Measurements from ENCODE around the gene MYH11.
"Not testable (repeated sequence)": the region's sequence is repeated elsewhere in the genome, so short reads cannot be mapped to it uniquely, and the experiment has no call there.

The MYH11 gene

GRCh38 chr16:15811481-15812400 is 45.1 kb downstream of the MYH11 start:
- DNase-seq (ENCODE audit: insufficient read length, low spot score) (no peak), FAIRE-seq (no peak)

DNA sequence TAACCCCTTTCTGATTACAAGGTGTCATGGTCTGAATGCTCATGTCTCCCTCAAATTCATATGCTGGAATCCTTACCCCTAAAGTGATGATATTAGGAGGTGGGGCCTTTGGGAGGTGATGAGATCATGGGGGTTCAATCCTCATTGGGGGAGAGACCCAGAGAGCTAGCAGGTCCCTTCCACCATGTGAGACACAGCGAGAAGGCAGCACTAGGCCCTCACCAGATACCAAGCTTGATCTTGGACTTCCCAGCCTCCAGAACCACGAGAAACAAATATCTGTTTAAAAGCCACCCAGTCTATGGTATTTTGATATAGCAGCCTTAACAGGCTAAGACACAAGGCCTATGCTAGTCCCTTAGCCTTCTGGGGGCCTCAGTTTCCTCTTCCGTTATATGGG is 45.9 kb downstream of the MYH11 start:
- DNase-seq (ENCODE audit: insufficient read length, low spot score) (no peak), FAIRE-seq (no peak)

- no peak for FAIRE-seq
Observed at GRCh38 chr16:15810411-15810810, 46.4 kb downstream of the MYH11 start.

GRCh38 chr16:15809297-15809696 is 47.5 kb downstream of the MYH11 start:
- FAIRE-seq, result not testable (repeated sequence)

More at GRCh38 chr16:15810411-15810810, 46.4 kb downstream of the MYH11 start:
- no peak for DNase-seq (ENCODE audit: insufficient read length, low spot score)

DNA sequence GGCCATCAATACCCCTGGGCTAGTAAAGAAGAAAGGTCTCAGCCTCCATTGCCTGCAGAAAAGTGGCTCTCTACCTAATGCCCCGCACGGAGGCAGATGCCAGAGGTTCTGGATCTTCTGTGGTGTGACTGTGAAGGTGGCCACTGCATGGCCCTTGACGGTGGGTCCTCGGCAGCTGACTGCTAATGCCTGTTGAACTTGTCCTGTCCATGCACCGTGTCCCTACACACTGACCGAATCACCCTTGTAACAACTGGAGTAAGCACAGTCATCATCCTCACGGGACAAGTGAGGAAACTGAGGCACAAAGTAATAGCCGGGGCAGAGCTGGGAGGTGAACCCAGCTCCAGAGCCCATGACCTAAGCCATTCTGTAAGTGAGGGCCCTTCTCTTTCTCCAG is 48.8 kb downstream of the MYH11 start:
- DNase-seq (ENCODE audit: insufficient read length, low spot score) (no peak), FAIRE-seq (no peak)

More at GRCh38 chr16:15809297-15809696, 47.5 kb downstream of the MYH11 start:
- DNase-seq (ENCODE audit: insufficient read length, low spot score), result not testable (repeated sequence)

DNA sequence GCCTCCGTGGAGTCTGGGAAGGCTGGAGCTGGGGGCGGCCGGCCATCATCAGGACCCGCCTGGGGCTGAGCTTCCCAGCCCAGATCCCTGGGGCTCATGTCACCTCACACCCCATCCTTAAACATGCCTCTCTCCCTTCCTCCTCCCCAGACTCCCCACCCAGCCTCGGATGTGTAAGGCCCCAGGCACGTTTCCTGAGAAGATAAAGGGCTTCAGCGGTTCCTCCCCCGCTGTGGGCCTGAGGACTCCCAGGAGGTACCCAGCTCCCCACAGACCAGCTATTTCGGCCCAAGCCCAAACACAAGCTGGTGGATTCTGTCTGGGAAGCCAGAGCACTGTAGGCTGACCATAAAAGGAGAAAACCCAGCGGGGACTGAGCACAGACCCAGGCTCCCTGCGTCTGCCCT is 49.2 kb downstream of the MYH11 start:
- FAIRE-seq, result no peak
- no peak for DNase-seq (ENCODE audit: insufficient read length, low spot score)

DNA sequence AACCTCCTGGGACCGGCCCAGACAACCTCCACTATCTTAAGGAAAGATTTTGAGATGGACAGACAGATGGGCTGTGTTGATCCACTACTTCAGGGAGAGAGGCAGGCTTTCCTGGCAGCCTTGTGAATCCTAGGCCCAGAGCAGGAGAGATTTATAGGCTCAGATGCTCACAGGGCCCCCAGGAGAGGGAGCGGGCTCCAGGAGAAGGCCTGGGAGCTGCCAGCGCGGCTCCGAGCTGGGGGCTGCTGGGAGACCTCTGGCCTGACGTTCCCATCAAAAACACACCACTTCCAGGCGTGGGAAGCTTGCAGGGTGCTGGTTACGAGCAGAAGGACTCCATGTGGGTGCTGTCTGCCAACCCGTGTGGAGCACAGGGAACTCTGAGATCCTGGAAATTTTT is 53.2 kb downstream of the MYH11 start:
- DNase-seq (ENCODE audit: insufficient read length, low spot score) (no peak), FAIRE-seq (no peak)

DNA sequence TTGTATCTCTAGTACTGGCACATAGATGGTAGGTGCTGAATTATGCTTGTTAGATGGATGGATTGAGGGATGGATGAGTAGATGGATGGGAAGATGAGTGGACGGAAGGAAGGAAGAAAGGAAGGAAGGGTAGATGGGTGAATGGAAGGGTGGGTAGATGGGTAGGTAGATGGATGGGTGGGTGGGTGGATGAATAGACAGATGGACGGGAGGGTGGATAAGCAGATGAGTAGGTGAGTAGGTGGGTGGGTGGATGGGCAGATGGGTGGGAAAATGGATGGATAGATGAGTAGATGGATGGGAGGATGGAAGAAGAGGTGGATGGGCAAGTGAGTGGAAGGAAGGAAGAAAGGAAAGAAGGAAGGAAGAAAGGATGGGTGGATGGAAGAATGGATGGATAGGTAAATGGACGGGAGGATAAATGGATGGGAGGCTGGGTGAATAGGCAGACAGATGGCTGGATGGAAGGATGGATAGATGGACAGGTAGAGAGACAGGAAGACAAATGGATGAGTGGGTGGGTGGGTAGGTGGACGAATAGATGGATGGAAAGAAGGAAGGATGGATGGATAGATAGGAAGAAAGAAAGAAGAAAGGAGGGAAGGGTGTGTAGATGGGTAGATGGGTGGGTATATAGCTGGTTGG is 56.9 kb downstream of the MYH11 start:
- DNase-seq (ENCODE audit: insufficient read length, low spot score) (no peak), FAIRE-seq (no peak)

GRCh38 chr16:15798671-15799070 is 58.2 kb downstream of the MYH11 start:
- no peak for FAIRE-seq
- DNase-seq (ENCODE audit: insufficient read length, low spot score), result no peak

DNA sequence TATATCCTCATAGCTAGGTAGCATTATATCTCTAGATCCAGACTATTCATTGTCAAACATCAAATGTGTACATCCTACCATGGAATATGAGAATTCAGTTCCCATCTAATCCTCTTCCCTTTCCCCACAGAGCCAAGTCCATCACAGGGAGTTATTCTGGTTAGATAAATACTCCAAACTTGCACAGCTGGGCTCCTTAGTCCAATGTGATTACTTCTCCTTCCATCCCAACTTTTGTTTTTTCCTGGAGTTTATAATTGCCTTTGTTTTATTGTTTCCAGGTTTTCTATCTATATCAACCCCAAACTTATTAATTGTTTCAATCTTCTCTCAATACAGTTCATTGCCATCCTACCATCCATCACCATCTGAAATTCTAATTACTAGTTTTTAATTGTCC is 59.9 kb downstream of the MYH11 start:
- DNase-seq (ENCODE audit: insufficient read length, low spot score) (no peak), FAIRE-seq (no peak)

- no peak for FAIRE-seq
- DNase-seq (ENCODE audit: insufficient read length, low spot score), result no peak
Observed at GRCh38 chr16:15795615-15796014, 61.2 kb downstream of the MYH11 start.

DNA sequence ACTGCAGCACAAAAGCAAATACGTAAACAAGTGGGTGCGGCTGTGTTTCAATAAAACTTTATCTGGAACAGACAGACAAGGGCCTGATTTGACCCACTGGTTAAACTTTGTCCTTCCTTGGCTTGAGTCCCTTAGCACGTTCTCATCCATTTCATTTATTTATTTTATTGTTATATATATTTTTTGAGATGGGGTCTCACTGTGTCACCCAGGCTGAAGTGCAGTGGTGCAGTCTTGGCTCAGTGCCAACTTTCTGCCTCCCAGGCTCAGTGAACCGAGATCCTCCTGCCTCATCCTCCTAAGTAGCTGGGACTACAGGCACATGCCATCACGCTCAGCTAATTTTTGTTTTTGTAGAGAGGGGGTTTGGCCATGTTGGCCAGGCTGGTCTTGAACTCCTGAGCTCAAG is 64.3 kb downstream of the MYH11 start:
- no peak for DNase-seq (ENCODE audit: insufficient read length, low spot score)
- FAIRE-seq, result no peak

DNA sequence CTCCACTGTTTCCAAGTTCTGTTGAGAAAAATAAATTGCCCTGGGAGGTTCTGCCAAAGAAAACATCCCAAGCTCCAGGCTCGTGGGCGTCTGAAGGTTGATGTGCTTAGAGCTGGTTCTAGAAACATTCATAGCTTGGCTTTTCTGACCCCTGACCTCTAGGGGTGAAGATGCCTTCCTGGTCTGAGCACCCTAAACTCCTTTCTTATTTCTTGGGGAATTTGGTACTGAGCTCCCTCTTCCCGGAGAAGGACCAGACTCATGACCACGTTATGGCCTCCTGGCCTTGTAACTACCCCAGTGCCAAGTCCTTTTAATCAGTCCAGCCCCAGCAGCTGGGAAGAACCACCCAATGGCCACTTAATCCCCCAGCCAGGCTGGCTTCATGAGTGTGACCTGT is 66.4 kb downstream of the MYH11 start:
- FAIRE-seq (no peak), DNase-seq (ENCODE audit: insufficient read length, low spot score) (no peak)

DNA sequence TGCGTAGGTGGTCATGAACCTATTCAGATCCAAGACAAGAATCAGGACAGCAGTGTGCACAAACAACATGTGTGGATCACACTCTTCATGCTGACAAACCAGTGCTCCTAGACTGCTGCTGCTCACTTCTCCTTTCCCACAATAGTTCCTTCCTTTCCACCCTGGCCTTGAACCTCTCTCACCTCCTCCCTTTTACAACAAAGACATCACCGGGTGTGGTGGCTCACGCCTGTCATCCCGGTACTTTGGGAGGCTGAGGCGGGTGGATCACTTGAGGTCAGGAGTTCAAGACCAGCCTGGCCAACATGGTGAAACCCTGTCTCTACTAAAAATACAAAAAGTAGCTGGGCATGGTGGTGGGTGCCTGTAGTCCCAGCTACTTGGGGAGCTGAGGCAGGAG is 67.0 kb downstream of the MYH11 start:
- FAIRE-seq; DNase-seq (ENCODE audit: insufficient read length, low spot score): not testable (repeated sequence)

GRCh38 chr16:15788846-15789239 is 68.0 kb downstream of the MYH11 start:
- DNase-seq (ENCODE audit: insufficient read length, low spot score) (no peak), FAIRE-seq (no peak)

GRCh38 chr16:15786501-15786900 is 70.3 kb downstream of the MYH11 start:
- no peak for DNase-seq (ENCODE audit: insufficient read length, low spot score)
- FAIRE-seq, result no peak

- DNase-seq (ENCODE audit: insufficient read length, low spot score), result no peak
Observed at GRCh38 chr16:15785386-15786059, 71.3 kb downstream of the MYH11 start.

GRCh38 chr16:15783985-15784384 is 72.8 kb downstream of the MYH11 start:
- no peak for DNase-seq (ENCODE audit: insufficient read length, low spot score)
- FAIRE-seq, result no peak

More at GRCh38 chr16:15785386-15786059, 71.3 kb downstream of the MYH11 start:
- no peak for FAIRE-seq

- DNase-seq (ENCODE audit: insufficient read length, low spot score) (no peak), FAIRE-seq (no peak)
Observed at GRCh38 chr16:15782573-15783365, 74.1 kb downstream of the MYH11 start.

- no peak for DNase-seq (ENCODE audit: insufficient read length, low spot score)
Observed at GRCh38 chr16:15781650-15782049, 75.2 kb downstream of the MYH11 start.

DNA sequence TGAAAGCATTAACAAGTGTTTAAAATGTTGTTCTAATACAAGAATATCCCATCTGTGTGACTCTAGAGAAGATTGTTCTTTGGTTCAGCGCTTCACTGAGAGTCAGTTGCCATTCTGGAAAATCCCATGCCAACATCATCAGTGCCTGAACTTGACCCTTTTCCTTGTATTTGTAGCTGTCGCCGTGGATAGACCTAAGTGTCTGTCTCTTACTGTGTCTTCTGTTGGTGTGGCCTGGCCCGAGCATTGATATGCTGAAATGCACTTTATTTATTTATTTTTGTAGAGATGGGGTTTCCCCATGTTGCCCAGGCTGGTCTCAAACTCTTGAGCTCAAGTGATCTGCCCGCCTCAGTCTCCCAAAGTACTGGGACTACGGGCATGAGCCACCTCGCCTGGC is 76.0 kb downstream of the MYH11 start:
- DNase-seq (ENCODE audit: insufficient read length, low spot score) (no peak), FAIRE-seq (no peak)

More at GRCh38 chr16:15781650-15782049, 75.2 kb downstream of the MYH11 start:
- no peak for FAIRE-seq

Measured in GM19239 (cell line).